K562 (cell line): ENCODE results near the gene FES. TPM values are rescaled to one million over a fixed set of nuclear protein-coding genes. Genes with fewer than 3 reads are reported as not detected.

Source experiments
- DEAF1 ChIP-seq: fragments of 450-650 bp; formaldehyde crosslinking; IDR thresholded peaks from 2 replicates; pipeline ENCODE4 v1.4.0; 2020; ENCODE audit warnings: mild to moderate bottlenecking, moderate library complexity
- GATAD2A ChIP-seq: fragments of 450-650 bp; IDR thresholded peaks from 2 replicates; pipeline ENCODE4 v1.6.1; 2017
- RHOXF2B ChIP-seq: fragments of 250-450 bp; sonication (Bioruptor Pico); conservative IDR thresholded peaks from 2 replicates; pipeline ENCODE4 v1.5.1; 2021
- SMC3 ChIP-seq: conservative IDR thresholded peaks from 2 replicates; pipeline ENCODE4 v1.6.1; 2011; ENCODE audit warnings: low read depth, low read length, improper control_type of control experiment; ENCODE audit not compliant: insufficient read depth
- XRCC5 ChIP-seq: fragments of 200-400 bp; formaldehyde crosslinking; IDR thresholded peaks from 2 replicates; pipeline ENCODE4 v1.6.1; 2017; ENCODE audit warnings: low read depth, mild to moderate bottlenecking, low read length
- YBX1 ChIP-seq: fragments of 450-650 bp; IDR thresholded peaks from 2 replicates; pipeline ENCODE4 v1.7.1; 2016; ENCODE audit warnings: mild to moderate bottlenecking
- ZEB2 ChIP-seq: fragments of 450-650 bp; IDR thresholded peaks from 2 replicates; pipeline ENCODE4 v1.6.1; 2016
- ZNF133 ChIP-seq: fragments of 250-450 bp; sonication (Bioruptor Pico); IDR thresholded peaks from 2 replicates; pipeline ENCODE4 v1.4.0; 2020; ENCODE audit warnings: mild to moderate bottlenecking
- ZNF143 ChIP-seq: sonication (generic); formaldehyde crosslinking; IDR thresholded peaks from 2 replicates; pipeline ENCODE4 v1.9.0; 2022; ENCODE audit warnings: mild to moderate bottlenecking, missing genetic modification reagents
- ZNF384 ChIP-seq: IDR thresholded peaks from 2 replicates; pipeline ENCODE4 v1.6.1; 2012; ENCODE audit warnings: low read depth, low read length, improper control_type of control experiment
- ZNF444 ChIP-seq: fragments of 250-450 bp; sonication (Bioruptor Pico); IDR thresholded peaks from 2 replicates; pipeline ENCODE4 v1.4.0; 2020; ENCODE audit warnings: mild to moderate bottlenecking, moderate library complexity
- ZNF76 ChIP-seq: fragments of 250-450 bp; sonication (Bioruptor Pico); IDR thresholded peaks from 2 replicates; pipeline ENCODE4 v1.4.0; 2020; ENCODE audit warnings: mild to moderate bottlenecking, moderate library complexity, borderline replicate concordance
- polyA plus RNA-seq, 8 experiments: library from polyadenylated mRNA; depleted of rRNA in 4 of 8; stranded (reverse) in 5 of 8; unstranded in 3 of 8; fragments of >200 nt; fragmentation: Nextera tagmentation in 2 of 8; fragmentation: Illumina TruSeq in 1 of 8; extraction: Ambion mirVana in 2 of 8; extraction: Trizol in 1 of 8; gene quantifications; 2 replicates each; pipeline versions ENCODE4 v1.2.1 to v1.2.3, GENCODE V29; 2011 to 2014; ENCODE audit warnings: inconsistent platforms in 1 of 8, missing spikeins in 1 of 8
- total RNA-seq, 7 experiments: library from RNA; depleted of rRNA in 6 of 7; stranded (reverse); fragments of >200 nt in 6 of 7; fragmentation: Illumina TruSeq in 2 of 7; extraction: Trizol in 2 of 7; gene quantifications; 2 replicates each; pipeline versions ENCODE4 v1.2.1 to v1.2.3, GENCODE V29; 2011 to 2021; ENCODE audit warnings: low replicate concordance in 1 of 7
- TF ChIP-seq, protein P1 (sequence below): fragments of 450-650 bp; formaldehyde crosslinking; IDR thresholded peaks from 2 replicates; pipeline ENCODE4 v1.4.0; 2020; ENCODE audit warnings: mild to moderate bottlenecking, mixed read lengths
- TF ChIP-seq, protein P2 (sequence below), 3 experiments: IDR thresholded peaks in 2 of 3; conservative IDR thresholded peaks in 1 of 3; 2 replicates each; pipeline ENCODE4 v1.5.1; 2011 to 2012; ENCODE audit warnings: low read length in 3 of 3, mild to moderate bottlenecking in 3 of 3, control low read depth in 2 of 3, improper control_type of control experiment in 1 of 3, inconsistent platforms in 1 of 3, low read depth in 1 of 3, mixed read lengths in 1 of 3, moderate library complexity in 1 of 3; ENCODE audit not compliant: insufficient read depth in 2 of 3
- TF ChIP-seq, protein P3 (sequence below), 2 experiments: fragments of 150-350 bp in 1 of 2; IDR thresholded peaks; 2 replicates each; pipeline ENCODE4 v1.6.1; 2012 to 2016; ENCODE audit warnings: low read depth in 2 of 2, low read length in 2 of 2, mild to moderate bottlenecking in 1 of 2, moderate library complexity in 1 of 2
- TF ChIP-seq, protein P4 (sequence below): IDR thresholded peaks from 2 replicates; pipeline ENCODE4 v1.6.1; 2011; ENCODE audit warnings: borderline replicate concordance, low read depth, mild to moderate bottlenecking, moderate library complexity, low read length; ENCODE audit not compliant: insufficient read depth, poor library complexity, severe bottlenecking

FES gene
- total and polyA plus RNA-seq, 9 of the 15 experiments (the other 6 are each of a cell fraction or from before 2014, with no cell fraction given): 0.38 to 2.6 (median 0.82) TPM

DNA sequence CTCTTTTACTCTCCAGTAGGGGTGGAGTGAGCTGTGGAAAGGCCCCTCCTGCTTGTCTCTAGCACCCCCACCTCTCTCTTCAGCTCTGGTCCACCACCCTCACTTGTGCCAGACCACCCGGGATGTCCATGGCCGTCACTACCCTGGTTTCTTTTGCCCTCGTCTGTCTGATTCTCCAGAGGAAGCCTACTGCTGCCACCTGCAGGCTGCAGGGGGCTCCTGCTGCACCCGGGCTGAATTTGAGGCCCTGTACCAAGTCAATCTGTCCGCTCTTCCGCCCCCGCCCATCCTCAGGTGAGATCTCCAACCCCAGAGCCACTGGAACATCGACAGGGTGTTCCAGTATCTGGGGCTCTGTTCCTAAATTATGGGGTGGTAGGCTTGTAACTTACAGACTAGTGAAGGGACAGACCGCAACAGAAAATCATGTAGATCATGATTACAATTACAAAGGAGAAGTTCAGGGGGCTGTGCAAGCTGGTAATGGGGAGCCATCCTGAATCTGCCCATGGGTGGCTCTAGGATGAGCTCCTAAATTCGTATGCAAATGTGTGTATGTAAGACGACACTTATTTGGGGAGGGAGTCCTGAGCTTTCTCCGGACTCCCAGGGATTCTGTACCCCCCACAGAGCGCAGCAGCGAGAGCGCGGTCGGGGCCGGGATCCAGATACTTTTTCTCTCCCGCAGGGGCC is 50.1 kb downstream of the FES start (continued):
- TF ChIP-seq GATAD2A (peak; percentile 57; the same call in 1 of the 2 replicates), ZNF133 (CRISPR knock-in tag) (no peak), ZNF384 (peak; percentile 29; the same call in 1 of the 2 replicates), YBX1 (no peak), RHOXF2B (CRISPR knock-in tag) (no peak), ZEB2 (peak; percentile 62; the same call in 1 of the 2 replicates), SMC3 (peak; percentile 61), ZNF76 (CRISPR knock-in tag) (0 out of 2 replicates have a peak, but pooled peaks have one; percentile 15), ZNF444 (CRISPR knock-in tag) (no peak), ZNF143 (CRISPR knock-in tag) (peak; percentile 26; the same call in 1 of the 2 replicates), XRCC5 (peak; percentile 73; the same call in 1 of the 2 replicates), DEAF1 (CRISPR knock-in tag) (peak; percentile 52)
- TF ChIP-seq, protein P1, sequence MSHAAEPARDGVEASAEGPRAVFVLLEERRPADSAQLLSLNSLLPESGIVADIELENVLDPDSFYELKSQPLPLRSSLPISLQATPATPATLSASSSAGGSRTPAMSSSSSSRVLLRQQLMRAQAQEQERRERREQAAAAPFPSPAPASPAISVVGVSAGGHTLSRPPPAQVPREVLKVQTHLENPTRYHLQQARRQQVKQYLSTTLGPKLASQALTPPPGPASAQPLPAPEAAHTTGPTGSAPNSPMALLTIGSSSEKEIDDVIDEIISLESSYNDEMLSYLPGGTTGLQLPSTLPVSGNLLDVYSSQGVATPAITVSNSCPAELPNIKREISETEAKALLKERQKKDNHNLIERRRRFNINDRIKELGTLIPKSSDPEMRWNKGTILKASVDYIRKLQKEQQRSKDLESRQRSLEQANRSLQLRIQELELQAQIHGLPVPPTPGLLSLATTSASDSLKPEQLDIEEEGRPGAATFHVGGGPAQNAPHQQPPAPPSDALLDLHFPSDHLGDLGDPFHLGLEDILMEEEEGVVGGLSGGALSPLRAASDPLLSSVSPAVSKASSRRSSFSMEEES (CRISPR knock-in tag): no peak
- TF ChIP-seq, protein P2, sequence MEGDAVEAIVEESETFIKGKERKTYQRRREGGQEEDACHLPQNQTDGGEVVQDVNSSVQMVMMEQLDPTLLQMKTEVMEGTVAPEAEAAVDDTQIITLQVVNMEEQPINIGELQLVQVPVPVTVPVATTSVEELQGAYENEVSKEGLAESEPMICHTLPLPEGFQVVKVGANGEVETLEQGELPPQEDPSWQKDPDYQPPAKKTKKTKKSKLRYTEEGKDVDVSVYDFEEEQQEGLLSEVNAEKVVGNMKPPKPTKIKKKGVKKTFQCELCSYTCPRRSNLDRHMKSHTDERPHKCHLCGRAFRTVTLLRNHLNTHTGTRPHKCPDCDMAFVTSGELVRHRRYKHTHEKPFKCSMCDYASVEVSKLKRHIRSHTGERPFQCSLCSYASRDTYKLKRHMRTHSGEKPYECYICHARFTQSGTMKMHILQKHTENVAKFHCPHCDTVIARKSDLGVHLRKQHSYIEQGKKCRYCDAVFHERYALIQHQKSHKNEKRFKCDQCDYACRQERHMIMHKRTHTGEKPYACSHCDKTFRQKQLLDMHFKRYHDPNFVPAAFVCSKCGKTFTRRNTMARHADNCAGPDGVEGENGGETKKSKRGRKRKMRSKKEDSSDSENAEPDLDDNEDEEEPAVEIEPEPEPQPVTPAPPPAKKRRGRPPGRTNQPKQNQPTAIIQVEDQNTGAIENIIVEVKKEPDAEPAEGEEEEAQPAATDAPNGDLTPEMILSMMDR (IDR thresholded peaks at IDR 0.05 in 2 of 3, conservative IDR thresholded peaks at IDR 0.05 in 1 of 3; ENCODE audit: insufficient read depth in 2 of 3, low read depth in 1 of 3, low read length in 3 of 3): peak; percentile 91 to 95 (median 95)
- TF ChIP-seq, protein P3, sequence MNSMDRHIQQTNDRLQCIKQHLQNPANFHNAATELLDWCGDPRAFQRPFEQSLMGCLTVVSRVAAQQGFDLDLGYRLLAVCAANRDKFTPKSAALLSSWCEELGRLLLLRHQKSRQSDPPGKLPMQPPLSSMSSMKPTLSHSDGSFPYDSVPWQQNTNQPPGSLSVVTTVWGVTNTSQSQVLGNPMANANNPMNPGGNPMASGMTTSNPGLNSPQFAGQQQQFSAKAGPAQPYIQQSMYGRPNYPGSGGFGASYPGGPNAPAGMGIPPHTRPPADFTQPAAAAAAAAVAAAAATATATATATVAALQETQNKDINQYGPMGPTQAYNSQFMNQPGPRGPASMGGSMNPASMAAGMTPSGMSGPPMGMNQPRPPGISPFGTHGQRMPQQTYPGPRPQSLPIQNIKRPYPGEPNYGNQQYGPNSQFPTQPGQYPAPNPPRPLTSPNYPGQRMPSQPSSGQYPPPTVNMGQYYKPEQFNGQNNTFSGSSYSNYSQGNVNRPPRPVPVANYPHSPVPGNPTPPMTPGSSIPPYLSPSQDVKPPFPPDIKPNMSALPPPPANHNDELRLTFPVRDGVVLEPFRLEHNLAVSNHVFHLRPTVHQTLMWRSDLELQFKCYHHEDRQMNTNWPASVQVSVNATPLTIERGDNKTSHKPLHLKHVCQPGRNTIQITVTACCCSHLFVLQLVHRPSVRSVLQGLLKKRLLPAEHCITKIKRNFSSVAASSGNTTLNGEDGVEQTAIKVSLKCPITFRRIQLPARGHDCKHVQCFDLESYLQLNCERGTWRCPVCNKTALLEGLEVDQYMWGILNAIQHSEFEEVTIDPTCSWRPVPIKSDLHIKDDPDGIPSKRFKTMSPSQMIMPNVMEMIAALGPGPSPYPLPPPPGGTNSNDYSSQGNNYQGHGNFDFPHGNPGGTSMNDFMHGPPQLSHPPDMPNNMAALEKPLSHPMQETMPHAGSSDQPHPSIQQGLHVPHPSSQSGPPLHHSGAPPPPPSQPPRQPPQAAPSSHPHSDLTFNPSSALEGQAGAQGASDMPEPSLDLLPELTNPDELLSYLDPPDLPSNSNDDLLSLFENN (IDR thresholded peaks at IDR 0.05; ENCODE audit: low read depth in 2 of 2, low read length in 2 of 2): 0 out of 4 replicates have a peak, but pooled peaks of 1 of the 2 experiments have one; percentile 26
- TF ChIP-seq, protein P4, sequence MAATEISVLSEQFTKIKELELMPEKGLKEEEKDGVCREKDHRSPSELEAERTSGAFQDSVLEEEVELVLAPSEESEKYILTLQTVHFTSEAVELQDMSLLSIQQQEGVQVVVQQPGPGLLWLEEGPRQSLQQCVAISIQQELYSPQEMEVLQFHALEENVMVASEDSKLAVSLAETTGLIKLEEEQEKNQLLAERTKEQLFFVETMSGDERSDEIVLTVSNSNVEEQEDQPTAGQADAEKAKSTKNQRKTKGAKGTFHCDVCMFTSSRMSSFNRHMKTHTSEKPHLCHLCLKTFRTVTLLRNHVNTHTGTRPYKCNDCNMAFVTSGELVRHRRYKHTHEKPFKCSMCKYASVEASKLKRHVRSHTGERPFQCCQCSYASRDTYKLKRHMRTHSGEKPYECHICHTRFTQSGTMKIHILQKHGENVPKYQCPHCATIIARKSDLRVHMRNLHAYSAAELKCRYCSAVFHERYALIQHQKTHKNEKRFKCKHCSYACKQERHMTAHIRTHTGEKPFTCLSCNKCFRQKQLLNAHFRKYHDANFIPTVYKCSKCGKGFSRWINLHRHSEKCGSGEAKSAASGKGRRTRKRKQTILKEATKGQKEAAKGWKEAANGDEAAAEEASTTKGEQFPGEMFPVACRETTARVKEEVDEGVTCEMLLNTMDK: peak; percentile 14
